Renal cortical epithelial cell (primary cell): ENCODE measurements around the gene COLQ. TPM values are rescaled to one million over a fixed set of nuclear protein-coding genes. Genes with fewer than 3 reads are reported as not detected.

Source experiments
- DNase-seq: peaks from one replicate; pipeline ENCODE4 v3.0.0-alpha.2; 2011; ENCODE audit warnings: low read depth
- total RNA-seq: library from RNA; depleted of rRNA; stranded (reverse); fragments of >200 nt; gene quantifications from 2 replicates; pipeline ENCODE4 v1.2.3, GENCODE V29; 2014

Gene COLQ
- total RNA-seq, 1 donor from 2014 or later, result 0.65 TPM

GRCh38 chr3:15454965-15455364 is 66.5 kb downstream of the COLQ start:
- no peak for DNase-seq

GRCh38 chr3:15453991-15454625 is 67.4 kb downstream of the COLQ start:
- no peak for DNase-seq

GRCh38 chr3:15453501-15453900 is 68.0 kb downstream of the COLQ start:
- no peak for DNase-seq

- DNase-seq, result no peak
Observed at GRCh38 chr3:15452961-15453360, 68.5 kb downstream of the COLQ start.

DNA sequence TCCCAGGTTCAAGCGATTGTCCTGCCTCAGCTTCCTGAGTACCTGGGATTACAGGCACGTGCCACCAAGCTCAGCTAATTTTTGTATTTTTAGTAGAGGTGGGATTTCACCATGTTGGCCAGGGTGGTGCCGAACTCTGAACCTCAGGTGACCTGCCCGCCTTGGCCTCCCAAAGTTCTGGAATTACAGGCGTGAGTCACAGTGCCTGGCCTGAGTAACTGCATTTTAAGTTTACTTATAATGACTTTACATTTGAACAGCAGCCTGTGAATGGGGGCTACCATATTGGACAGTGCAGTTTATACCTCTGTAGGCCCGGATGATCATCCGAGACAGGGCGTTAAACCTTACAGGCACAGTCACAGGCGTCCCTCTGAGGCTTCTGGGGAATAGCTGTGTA is 69.3 kb downstream of the COLQ start:
- DNase-seq, result no peak

GRCh38 chr3:15451216-15452113 is 70.0 kb downstream of the COLQ start:
- DNase-seq, result no peak

DNA sequence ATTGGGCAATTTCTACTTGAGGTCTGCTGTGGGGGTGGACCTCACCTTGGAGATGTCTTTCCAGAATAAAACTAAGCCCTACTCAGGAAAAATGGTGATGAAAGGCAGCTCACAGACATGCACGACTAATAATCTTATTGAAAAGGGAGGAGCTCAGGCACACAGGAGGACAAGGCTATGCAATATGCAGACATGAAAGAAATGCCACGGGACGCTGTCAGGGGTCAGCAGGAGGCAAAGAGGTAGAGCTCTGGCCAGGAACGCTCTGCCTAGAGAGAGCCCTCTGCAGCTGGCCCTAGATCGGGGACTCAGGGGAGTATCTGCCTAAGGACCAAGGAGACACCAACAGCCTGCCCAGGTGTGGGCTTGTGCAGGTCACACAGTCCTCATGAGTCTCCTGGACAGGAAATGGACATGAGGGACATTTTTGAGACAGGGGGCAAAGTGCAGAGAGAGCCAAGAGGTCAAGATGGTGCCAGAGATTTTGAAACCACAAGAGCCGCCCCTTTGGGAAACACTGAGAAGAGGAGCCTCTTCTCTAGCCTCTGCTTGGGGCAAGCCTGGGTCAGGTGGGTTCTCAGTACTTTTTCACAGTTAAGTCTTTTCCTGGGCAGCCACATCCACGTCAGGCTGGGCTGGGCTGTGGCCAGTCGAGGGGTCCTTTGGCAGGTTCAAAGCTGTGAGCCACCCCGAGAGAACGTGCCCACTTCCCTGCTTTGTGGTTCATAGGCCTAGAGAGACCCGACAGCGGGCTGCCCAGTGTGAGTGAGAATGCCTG is 70.9 kb downstream of the COLQ start:
- no peak for DNase-seq

DNA sequence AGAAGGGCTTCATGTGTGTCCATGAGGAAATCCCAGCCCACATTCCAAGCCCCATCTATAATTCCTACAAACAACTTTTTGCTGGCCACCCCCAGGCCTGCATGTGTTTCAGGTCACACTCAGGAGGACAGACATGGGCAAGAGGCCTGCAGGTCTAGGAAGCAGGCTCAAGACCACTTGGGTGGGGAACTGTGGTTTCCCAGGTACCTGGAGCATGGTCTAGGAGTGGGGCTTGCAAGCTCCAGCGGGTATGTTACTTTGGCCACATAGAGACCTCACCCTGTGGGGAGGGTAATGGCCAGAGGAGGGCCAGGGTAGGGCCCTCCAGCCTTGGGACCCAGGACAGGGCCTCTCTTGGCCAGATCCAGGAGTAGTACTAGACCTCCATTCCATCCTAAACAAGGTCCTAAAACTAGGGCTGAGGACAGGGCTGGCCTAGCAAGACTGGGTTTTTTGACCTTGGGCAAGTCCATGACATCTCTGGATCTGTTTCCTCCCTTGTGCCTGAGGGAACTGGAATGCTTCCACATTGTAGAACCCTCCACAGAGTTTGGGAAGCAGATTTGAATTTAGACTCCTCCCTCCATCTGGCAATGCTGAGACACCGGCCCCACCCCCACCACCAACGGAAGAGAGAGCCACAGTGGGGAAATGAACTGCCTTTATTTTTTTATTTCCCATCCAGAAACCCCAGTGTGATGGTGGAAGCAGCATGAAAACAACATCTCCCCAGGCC is 71.8 kb downstream of the COLQ start:
- no peak for DNase-seq

DNA sequence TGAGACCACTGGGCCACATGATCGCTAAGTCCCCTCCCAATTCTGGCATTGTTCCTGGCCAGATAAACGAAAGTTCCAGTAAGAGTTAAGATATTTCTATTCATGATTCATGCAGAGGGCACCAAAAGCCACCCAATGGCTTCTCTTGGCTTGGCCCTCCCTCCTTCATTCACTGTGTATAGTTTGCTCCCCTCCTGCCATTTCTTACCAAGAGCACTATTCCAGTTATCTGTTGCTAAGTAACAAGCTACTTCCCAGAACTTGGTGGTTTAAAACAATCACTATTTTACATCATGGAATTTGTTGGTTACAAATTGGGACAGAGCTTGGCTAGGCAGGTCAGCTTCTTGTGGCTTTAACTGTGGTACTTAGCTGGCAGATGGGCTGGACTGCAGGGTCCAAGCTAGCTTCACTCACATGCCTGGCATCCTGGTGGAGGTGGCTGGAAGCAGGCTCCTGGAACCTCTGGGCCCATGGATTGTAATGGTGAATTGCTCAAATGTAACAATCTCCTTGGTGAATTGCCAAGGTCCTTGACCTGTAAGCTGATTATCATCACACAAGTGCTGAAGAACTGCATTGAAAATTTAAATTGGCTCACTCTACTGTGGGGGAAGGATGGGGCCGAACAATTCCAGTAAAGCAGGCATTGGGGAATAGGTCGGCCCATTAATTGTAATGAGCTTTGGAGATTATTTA is 77.5 kb downstream of the COLQ start:
- DNase-seq, result peak; percentile 96

DNA sequence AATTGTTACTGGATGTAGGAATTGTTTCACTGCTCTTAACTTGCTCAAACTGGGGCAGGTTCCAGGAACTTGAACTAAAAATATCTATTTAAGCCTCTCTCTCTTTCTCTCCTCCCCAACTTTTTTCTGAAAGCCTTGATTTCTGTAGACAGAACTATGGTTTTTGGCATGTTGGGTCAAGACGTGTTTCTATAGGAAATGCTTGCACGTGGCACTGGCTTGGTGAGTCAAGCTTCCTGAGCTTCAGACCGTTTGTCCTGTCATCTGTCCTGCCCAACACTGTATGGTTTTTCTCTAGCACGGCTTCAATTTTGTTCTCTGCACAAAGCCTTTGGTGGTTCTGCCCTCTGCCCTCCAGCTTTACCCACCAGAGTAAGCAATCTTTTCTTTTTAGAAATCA is 80.6 kb downstream of the COLQ start:
- no peak for DNase-seq

GRCh38 chr3:15439476-15439875 is 82.0 kb downstream of the COLQ start:
- DNase-seq, result peak; percentile 72

DNA sequence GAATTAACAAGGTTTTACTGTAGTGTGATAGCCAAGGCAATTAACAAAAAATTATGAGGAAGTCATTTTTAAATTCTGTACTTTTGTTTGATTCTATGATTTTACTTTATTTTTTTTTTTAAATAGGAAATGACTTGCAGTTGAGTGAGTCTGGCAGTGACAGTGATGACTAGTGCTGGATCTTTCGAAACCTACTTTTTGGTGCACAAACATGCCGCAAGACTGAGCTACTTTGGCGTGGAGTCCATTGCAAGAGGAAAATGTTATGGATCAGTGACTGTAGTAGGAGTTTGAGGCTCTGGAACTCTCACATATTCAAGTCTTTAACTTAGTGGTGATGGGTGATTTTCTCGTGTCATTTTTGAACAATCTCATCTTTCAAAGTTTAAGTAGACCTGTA is 82.5 kb downstream of the COLQ start:
- peak; percentile 40 for DNase-seq

DNA sequence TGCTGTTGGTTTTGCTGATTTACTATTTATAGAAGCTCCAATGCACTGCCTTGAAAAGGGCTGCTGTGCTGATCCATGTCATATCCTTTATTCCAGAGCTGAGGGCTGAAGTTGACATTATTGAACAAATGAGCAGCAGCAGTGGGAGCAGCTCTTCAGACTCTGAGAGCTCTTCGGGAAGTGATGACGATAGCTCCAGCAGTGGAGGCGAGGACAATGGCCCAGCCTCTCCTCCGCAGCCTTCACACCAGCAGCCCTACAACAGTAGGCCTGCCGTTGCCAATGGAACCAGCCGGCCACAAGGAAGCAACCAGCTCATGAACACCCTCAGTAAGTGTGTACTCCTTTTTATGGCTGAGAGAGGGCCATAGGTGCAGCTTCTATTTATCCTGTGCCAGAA is 85.3 kb downstream of the COLQ start:
- DNase-seq, result no peak

GRCh38 chr3:15434756-15435155 is 86.8 kb downstream of the COLQ start:
- no peak for DNase-seq

GRCh38 chr3:15433531-15433930 is 88.0 kb downstream of the COLQ start:
- DNase-seq, result no peak

- DNase-seq, result no peak
Observed at GRCh38 chr3:15431256-15431837, 90.2 kb downstream of the COLQ start.

DNA sequence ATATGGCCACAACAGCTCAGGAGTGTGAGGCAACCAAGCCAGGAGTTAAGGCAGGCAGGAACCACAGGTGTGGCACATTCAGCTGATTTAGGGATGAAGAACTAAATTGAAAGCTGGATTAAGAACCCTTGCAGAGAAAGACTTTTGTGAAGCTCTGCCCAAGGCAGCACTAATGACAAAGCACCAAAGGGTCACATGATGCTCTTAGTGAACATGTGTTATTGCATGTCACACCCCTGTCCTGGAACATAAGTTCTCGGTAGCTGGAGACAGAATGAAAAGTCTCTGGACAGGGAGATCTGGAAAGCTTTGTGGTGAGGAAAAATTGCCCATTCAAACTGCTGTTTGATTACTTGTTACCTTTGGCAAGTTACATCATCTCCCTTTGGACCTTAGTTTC is 90.9 kb downstream of the COLQ start:
- DNase-seq, result no peak

GRCh38 chr3:15429080-15429479 is 92.4 kb downstream of the COLQ start:
- no peak for DNase-seq

DNA sequence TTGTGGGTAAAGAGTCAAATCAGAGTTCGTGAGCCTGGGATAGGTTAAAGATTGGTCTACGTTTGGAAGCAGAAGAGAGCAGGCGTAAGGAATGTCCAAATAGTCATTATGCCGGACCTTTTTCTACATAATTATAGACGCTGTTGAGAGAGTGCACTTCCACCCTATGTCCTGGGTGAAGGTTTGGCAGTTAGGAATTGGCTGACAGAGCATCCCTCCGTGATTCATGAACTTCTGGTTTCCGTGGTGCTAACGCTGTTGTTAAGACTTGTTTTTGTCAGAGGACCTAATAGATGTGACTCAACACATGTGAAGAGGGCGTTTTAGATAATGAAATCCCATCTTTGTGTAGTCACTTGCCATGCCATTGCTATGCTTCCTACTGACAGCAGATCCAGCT is 93.0 kb downstream of the COLQ start:
- peak; percentile 79 for DNase-seq

DNA sequence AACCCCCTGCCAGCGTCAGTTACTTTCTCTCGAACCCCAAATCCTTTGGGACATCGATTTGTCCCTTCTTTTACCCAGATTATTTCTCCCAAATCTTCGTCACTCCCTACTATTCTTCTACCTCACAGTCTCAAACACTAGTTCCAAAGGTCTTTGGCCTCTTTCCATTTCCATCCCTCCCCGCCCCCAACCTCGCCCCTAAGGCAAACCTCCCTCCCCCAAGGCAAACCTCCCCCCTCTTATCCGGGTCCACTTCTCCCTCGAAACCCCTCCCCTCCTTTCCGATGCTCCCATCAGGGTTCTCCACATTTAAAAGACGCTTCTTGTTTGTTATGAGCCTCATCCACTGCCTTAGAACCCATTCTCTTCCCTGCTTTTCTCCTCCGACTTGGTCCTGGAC is 93.5 kb downstream of the COLQ start:
- no peak for DNase-seq
